ENCODE measurements around the gene RNU7-1.

The RNU7-1 gene

GRCh38 chr12:6974180-6974579 is 30.6 kb downstream of the RNU7-1 start:
- no peaks in the 10 kb centered on the region for H3K9me3 ChIP-seq (ENCODE audit: insufficient read depth, low read length)
- H3K36me3 ChIP-seq (ENCODE audit: low read length), result peaks cover 4% of the 10 kb centered on the region; the same call in 1 of the 2 replicates
- H2AFZ ChIP-seq (ENCODE audit: low read depth, low read length, severe bottlenecking), result no peak overlapping the region
- no peaks in the 10 kb centered on the region for H4K20me1 ChIP-seq (ENCODE audit: low read depth, low read length)
- no peak overlapping the region for H3K27ac ChIP-seq (ENCODE audit: low read depth, low read length)
- no peaks in the 10 kb centered on the region for H3K27me3 ChIP-seq (ENCODE audit: low read length)
- TF ChIP-seq, protein P1, sequence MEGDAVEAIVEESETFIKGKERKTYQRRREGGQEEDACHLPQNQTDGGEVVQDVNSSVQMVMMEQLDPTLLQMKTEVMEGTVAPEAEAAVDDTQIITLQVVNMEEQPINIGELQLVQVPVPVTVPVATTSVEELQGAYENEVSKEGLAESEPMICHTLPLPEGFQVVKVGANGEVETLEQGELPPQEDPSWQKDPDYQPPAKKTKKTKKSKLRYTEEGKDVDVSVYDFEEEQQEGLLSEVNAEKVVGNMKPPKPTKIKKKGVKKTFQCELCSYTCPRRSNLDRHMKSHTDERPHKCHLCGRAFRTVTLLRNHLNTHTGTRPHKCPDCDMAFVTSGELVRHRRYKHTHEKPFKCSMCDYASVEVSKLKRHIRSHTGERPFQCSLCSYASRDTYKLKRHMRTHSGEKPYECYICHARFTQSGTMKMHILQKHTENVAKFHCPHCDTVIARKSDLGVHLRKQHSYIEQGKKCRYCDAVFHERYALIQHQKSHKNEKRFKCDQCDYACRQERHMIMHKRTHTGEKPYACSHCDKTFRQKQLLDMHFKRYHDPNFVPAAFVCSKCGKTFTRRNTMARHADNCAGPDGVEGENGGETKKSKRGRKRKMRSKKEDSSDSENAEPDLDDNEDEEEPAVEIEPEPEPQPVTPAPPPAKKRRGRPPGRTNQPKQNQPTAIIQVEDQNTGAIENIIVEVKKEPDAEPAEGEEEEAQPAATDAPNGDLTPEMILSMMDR (IDR thresholded peaks at IDR 0.05; ENCODE audit: insufficient read depth, low read length, poor library complexity, severe bottlenecking), result no peak
- TF ChIP-seq EZH2phosphoT487 (conservative IDR thresholded peaks at IDR 0.05; ENCODE audit: low read length), result no peak
- H3F3A ChIP-seq (ENCODE audit: insufficient read depth), result peaks cover 2% of the 10 kb centered on the region; the same call in 1 of the 2 replicates
- H3K4me2 ChIP-seq (ENCODE audit: low read depth, low read length, poor library complexity, severe bottlenecking), result no peak overlapping the region
- no peak overlapping the region for H3K4me3 ChIP-seq (ENCODE audit: insufficient read depth, low read length, poor library complexity, severe bottlenecking)
- peaks cover 36% of the 10 kb centered on the region for H3K79me2 ChIP-seq (ENCODE audit: insufficient read depth, low read length)
- H3K9me2 ChIP-seq (replicated peaks; ENCODE audit: insufficient read depth, low read length), result no peaks in the 10 kb centered on the region
- H3K9ac ChIP-seq (ENCODE audit: low read length), result no peak overlapping the region

- no peak for TF ChIP-seq EZH2phosphoT487 (conservative IDR thresholded peaks at IDR 0.05; ENCODE audit: low read length)
- TF ChIP-seq, protein P1 (IDR thresholded peaks at IDR 0.05; ENCODE audit: insufficient read depth, low read length, poor library complexity, severe bottlenecking), result no peak
- Histone ChIP-seq H3K79me2 (ENCODE audit: insufficient read depth, low read length) (peaks cover 24% of the 10 kb centered on the region), H3K9me3 (ENCODE audit: insufficient read depth, low read length) (no peaks in the 10 kb centered on the region), H4K20me1 (ENCODE audit: low read depth, low read length) (no peaks in the 10 kb centered on the region), H3K9ac (ENCODE audit: low read length) (no peak overlapping the region), H2AFZ (ENCODE audit: low read depth, low read length, severe bottlenecking) (no peak overlapping the region), H3K4me2 (ENCODE audit: low read depth, low read length, poor library complexity, severe bottlenecking) (no peak overlapping the region), H3F3A (ENCODE audit: insufficient read depth) (no peaks in the 10 kb centered on the region; the same call in 1 of the 2 replicates), H3K9me2 (replicated peaks; ENCODE audit: insufficient read depth, low read length) (no peaks in the 10 kb centered on the region), H3K27ac (ENCODE audit: low read depth, low read length) (no peak overlapping the region), H3K36me3 (ENCODE audit: low read length) (peaks cover 4% of the 10 kb centered on the region; the same call in 1 of the 2 replicates), H3K4me3 (ENCODE audit: insufficient read depth, low read length, poor library complexity, severe bottlenecking) (no peak overlapping the region), H3K27me3 (ENCODE audit: low read length) (no peaks in the 10 kb centered on the region)
These were observed 31.8 kb downstream of the RNU7-1 start for GRCh38 chr12:6975297-6976032.

DNA sequence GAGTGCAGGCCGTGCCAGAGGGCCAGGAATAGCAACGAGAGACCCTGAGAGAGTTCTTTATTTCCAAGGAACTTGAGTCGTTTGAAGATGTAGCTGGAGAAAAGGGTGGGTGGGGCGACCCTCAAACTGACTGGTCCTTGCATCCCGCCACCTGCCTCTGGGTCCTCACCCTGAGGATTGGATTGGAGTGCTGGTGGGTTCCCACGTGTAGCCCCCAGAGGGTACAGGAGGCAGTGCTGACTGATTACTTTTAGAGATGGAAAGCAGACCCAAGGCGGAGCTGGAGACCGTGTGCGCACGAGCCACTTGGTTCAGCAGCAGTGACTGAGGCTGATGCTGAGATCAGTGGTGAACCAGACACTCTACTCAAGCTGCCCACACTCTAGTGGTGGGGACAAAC is 34.0 kb downstream of the RNU7-1 start:
- Histone ChIP-seq H3K27me3 (ENCODE audit: low read length) (no peaks in the 10 kb centered on the region), H2AFZ (ENCODE audit: low read depth, low read length, severe bottlenecking) (no peak overlapping the region), H3K4me3 (ENCODE audit: insufficient read depth, low read length, poor library complexity, severe bottlenecking) (no peak overlapping the region), H4K20me1 (ENCODE audit: low read depth, low read length) (no peaks in the 10 kb centered on the region), H3K27ac (ENCODE audit: low read depth, low read length) (no peak overlapping the region), H3K4me2 (ENCODE audit: low read depth, low read length, poor library complexity, severe bottlenecking) (no peak overlapping the region), H3K36me3 (ENCODE audit: low read length) (peaks cover 4% of the 10 kb centered on the region; the same call in 1 of the 2 replicates), H3K79me2 (ENCODE audit: insufficient read depth, low read length) (peaks cover 5% of the 10 kb centered on the region), H3F3A (ENCODE audit: insufficient read depth) (no peaks in the 10 kb centered on the region; the same call in 1 of the 2 replicates), H3K9ac (ENCODE audit: low read length) (no peak overlapping the region), H3K9me3 (ENCODE audit: insufficient read depth, low read length) (no peaks in the 10 kb centered on the region), H3K9me2 (replicated peaks; ENCODE audit: insufficient read depth, low read length) (no peaks in the 10 kb centered on the region)
- TF ChIP-seq EZH2phosphoT487 (conservative IDR thresholded peaks at IDR 0.05; ENCODE audit: low read length), result no peak

DNA sequence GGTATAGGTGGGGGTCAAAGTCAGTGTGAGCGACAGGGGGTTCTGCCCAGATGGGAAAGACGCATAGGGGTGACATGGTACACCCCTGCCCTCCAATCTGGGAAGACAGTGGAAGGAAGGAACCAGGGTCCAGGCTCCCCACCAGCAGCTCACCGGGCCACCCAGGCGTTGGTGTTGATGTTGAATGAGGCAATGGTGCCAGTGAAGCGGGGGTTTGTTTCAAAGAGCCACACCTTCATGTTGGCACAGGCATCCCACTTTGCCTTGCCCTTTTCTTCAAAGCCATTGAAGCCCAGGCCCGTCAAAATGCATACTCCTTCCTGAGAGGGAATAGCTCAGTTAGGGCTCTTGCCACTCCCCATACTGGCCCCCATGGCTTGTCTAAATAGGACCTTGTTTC is 34.6 kb downstream of the RNU7-1 start:
- Histone ChIP-seq H3K36me3 (ENCODE audit: low read length) (peaks cover 7% of the 10 kb centered on the region), H3K4me2 (ENCODE audit: low read depth, low read length, poor library complexity, severe bottlenecking) (no peak overlapping the region), H3F3A (ENCODE audit: insufficient read depth) (no peaks in the 10 kb centered on the region; the same call in 1 of the 2 replicates), H4K20me1 (ENCODE audit: low read depth, low read length) (no peaks in the 10 kb centered on the region), H3K9ac (ENCODE audit: low read length) (no peak overlapping the region), H3K27ac (ENCODE audit: low read depth, low read length) (no peak overlapping the region), H3K4me3 (ENCODE audit: insufficient read depth, low read length, poor library complexity, severe bottlenecking) (no peak overlapping the region), H2AFZ (ENCODE audit: low read depth, low read length, severe bottlenecking) (no peak overlapping the region), H3K9me3 (ENCODE audit: insufficient read depth, low read length) (no peaks in the 10 kb centered on the region), H3K9me2 (replicated peaks; ENCODE audit: insufficient read depth, low read length) (no peaks in the 10 kb centered on the region), H3K79me2 (ENCODE audit: insufficient read depth, low read length) (no peaks in the 10 kb centered on the region), H3K27me3 (ENCODE audit: low read length) (no peaks in the 10 kb centered on the region)
- TF ChIP-seq, protein P1 (IDR thresholded peaks at IDR 0.05; ENCODE audit: insufficient read depth, low read length, poor library complexity, severe bottlenecking), result no peak
- no peak for TF ChIP-seq EZH2phosphoT487 (conservative IDR thresholded peaks at IDR 0.05; ENCODE audit: low read length)
